Karpas-422 (cell line): Measurements from ENCODE around the gene NEFH. TPM values are rescaled to one million over a fixed set of nuclear protein-coding genes. Genes with fewer than 3 reads are reported as not detected.
"Not testable (repeated sequence)": the region's sequence is repeated elsewhere in the genome, so short reads cannot be mapped to it uniquely, and the experiment has no call there.

ENCODE experiments used
- DNase-seq: peaks from one replicate; pipeline ENCODE4 v3.0.0-alpha.2; 2015
- H2AFZ ChIP-seq: fragments of 200-600 bp; sonication (generic); 2 replicates; pipeline ENCODE4 v1.6.1; 2014; ENCODE audit warnings: antibody characterized with exemption, low read length, mixed read lengths
- H3K27ac ChIP-seq: fragments of 200-600 bp; sonication (generic); 2 replicates; pipeline ENCODE4 v1.5.1; 2014; ENCODE audit warnings: mild to moderate bottlenecking, low read length, moderate library complexity
- H3K27me3 ChIP-seq: fragments of 200-600 bp; sonication (generic); 2 replicates; pipeline ENCODE4 v1.6.1; 2014; ENCODE audit warnings: low read length, mixed read lengths
- H3K36me3 ChIP-seq: fragments of 200-600 bp; sonication (generic); 2 replicates; pipeline ENCODE4 v1.6.1; 2014; ENCODE audit warnings: low read length, mixed read lengths; ENCODE audit not compliant: insufficient read depth
- H3K4me1 ChIP-seq: fragments of 200-600 bp; sonication (generic); 2 replicates; pipeline ENCODE4 v1.6.1; 2014; ENCODE audit warnings: mild to moderate bottlenecking, low read length, mixed read lengths
- H3K4me2 ChIP-seq: fragments of 200-600 bp; sonication (generic); 2 replicates; pipeline ENCODE4 v1.6.1; 2014; ENCODE audit warnings: low read length, low read depth, mild to moderate bottlenecking; ENCODE audit not compliant: poor library complexity, severe bottlenecking
- H3K4me3 ChIP-seq: fragments of 200-600 bp; sonication (generic); 2 replicates; pipeline ENCODE4 v1.5.1; 2014; ENCODE audit warnings: mild to moderate bottlenecking, antibody characterized with exemption, low read length, mixed read lengths
- H3K79me2 ChIP-seq: fragments of 200-600 bp; sonication (generic); 2 replicates; pipeline ENCODE4 v1.6.1; 2014; ENCODE audit warnings: mild to moderate bottlenecking, low read length, mixed read lengths
- H3K9ac ChIP-seq: fragments of 200-600 bp; sonication (generic); 2 replicates; pipeline ENCODE4 v1.6.0; 2014; ENCODE audit warnings: low read length
- H3K9me2 ChIP-seq: fragments of 200-600 bp; sonication (generic), shearing (Covaris generic); replicated peaks from 2 replicates; pipeline ENCODE4 v1.6.0; 2014; ENCODE audit warnings: mild to moderate bottlenecking, low read length, moderate library complexity; ENCODE audit not compliant: insufficient read depth
- H3K9me3 ChIP-seq: fragments of 300-700, 200-600 bp; sonication (generic); 2 replicates; pipeline ENCODE4 v1.6.1; 2014; ENCODE audit warnings: low read length, mixed read lengths
- H4K20me1 ChIP-seq: fragments of 200-600 bp; sonication (generic); 2 replicates; pipeline ENCODE4 v1.6.1; 2014; ENCODE audit warnings: mild to moderate bottlenecking, antibody characterized with exemption, low read length, low read depth; ENCODE audit not compliant: insufficient read depth
- total RNA-seq: library from RNA; depleted of rRNA; stranded (reverse); fragments of >200 nt; shearing (Covaris generic); gene quantifications from 2 replicates; pipeline ENCODE4 v1.2.3, GENCODE V29; 2014; ENCODE audit warnings: low replicate concordance; rRNA removed

NEFH gene
- not detected in 2 replicates for total RNA-seq

GRCh38 chr22:29479417-29480261 lies at the start of gene NEFH:
Gene NEFH (plus strand): TSS chr22:29480218. CDS start chr22:29480263, 45 bp downstream.
- no peak within 1 kb of the TSS for H2AFZ ChIP-seq
- H3K4me1 ChIP-seq: peaks cover 25% of the 10 kb centered on the region
- no peak within 1 kb of the TSS for H3K27ac ChIP-seq
- H3K4me3 ChIP-seq: no peak within 1 kb of the TSS
- H4K20me1 ChIP-seq: peaks cover 22% of the 10 kb centered on the region; the same call in 1 of the 2 replicates
- no peak within 1 kb of the TSS for H3K9ac ChIP-seq
- H3K36me3 ChIP-seq: no peaks in the 10 kb centered on the region
- H3K9me2 ChIP-seq: no peaks in the 10 kb centered on the region
- H3K27me3 ChIP-seq: no peaks in the 10 kb centered on the region
- DNase-seq: no peak
- H3K79me2 ChIP-seq: no peaks in the 10 kb centered on the region
- no peak within 1 kb of the TSS for H3K4me2 ChIP-seq
- H3K9me3 ChIP-seq: no peaks in the 10 kb centered on the region

DNA sequence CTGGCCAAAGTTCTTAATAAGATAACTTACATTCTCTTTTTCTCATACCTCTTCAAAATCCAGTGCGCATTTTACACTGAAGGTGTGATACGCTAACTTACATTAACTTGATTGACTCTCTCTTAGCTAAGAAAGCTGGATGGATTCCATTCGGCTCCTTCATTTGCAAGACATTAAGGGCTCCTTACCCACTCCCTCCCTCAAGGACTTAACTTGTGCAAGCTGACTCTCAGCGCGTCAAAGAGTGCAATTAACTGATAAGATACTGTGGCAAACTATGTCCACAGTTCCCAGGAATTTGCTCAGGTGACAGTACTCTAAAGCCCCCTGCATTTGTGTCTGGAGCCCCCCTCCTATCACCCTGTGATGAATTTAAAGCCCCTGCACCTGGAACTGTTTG lies 48.0 kb upstream of the NEFH start:
- Histone ChIP-seq H3K79me2 (no peaks in the 10 kb centered on the region), H3K4me1 (no peaks in the 10 kb centered on the region), H4K20me1 (no peaks in the 10 kb centered on the region), H3K36me3 (no peaks in the 10 kb centered on the region), H3K9me2 (no peaks in the 10 kb centered on the region), H3K9me3 (no peaks in the 10 kb centered on the region), H3K27me3 (no peaks in the 10 kb centered on the region), H2AFZ (no peak overlapping the region), H3K9ac (no peak overlapping the region), H3K27ac (no peak overlapping the region), H3K4me2 (no peak overlapping the region), H3K4me3 (no peak overlapping the region)
- no peak for DNase-seq

DNA sequence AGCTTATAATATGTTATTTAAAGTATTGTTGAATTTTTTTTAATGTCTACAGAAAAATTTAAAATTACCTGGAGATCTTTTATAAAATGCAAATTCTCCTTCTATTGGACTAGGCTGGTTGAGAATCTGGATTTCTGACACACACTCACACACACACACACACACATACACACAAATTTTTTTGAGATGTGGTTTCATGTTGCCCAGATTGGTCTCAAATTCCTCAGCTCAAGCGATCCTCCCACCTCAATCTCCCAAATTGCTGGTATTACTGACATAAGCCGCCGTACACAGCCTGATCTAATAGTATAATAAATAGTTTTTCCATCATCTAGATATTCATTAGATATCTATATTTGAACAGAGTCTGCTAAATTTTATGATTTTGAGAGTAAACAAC lies 46.2 kb upstream of the NEFH start:
- Histone ChIP-seq H3K4me3 (no peak overlapping the region), H3K9ac (no peak overlapping the region), H3K9me2 (no peaks in the 10 kb centered on the region), H3K4me1 (no peaks in the 10 kb centered on the region), H3K9me3 (no peaks in the 10 kb centered on the region), H3K27ac (no peak overlapping the region), H3K4me2 (no peak overlapping the region), H3K36me3 (no peaks in the 10 kb centered on the region), H4K20me1 (no peaks in the 10 kb centered on the region), H3K79me2 (no peaks in the 10 kb centered on the region), H3K27me3 (no peaks in the 10 kb centered on the region), H2AFZ (no peak overlapping the region)
- DNase-seq: no peak

GRCh38 chr22:29434288-29434687 lies 45.7 kb upstream of the NEFH start:
- H3K4me3 ChIP-seq: no peak overlapping the region
- H3K9me3 ChIP-seq: no peaks in the 10 kb centered on the region
- no peaks in the 10 kb centered on the region for H3K4me1 ChIP-seq
- H3K27ac ChIP-seq: no peak overlapping the region
- no peaks in the 10 kb centered on the region for H3K79me2 ChIP-seq
- H2AFZ ChIP-seq: no peak overlapping the region
- H3K9me2 ChIP-seq: no peaks in the 10 kb centered on the region
- H3K27me3 ChIP-seq: no peaks in the 10 kb centered on the region
- no peaks in the 10 kb centered on the region for H4K20me1 ChIP-seq
- no peak for DNase-seq
- no peak overlapping the region for H3K9ac ChIP-seq
- no peak overlapping the region for H3K4me2 ChIP-seq
- no peaks in the 10 kb centered on the region for H3K36me3 ChIP-seq

GRCh38 chr22:29435236-29436136 lies 44.5 kb upstream of the NEFH start:
- Histone ChIP-seq H2AFZ (no peak overlapping the region), H3K9me3 (no peaks in the 10 kb centered on the region), H3K27ac (no peak overlapping the region), H3K4me3 (no peak overlapping the region), H3K79me2 (no peaks in the 10 kb centered on the region), H3K36me3 (no peaks in the 10 kb centered on the region), H3K27me3 (no peaks in the 10 kb centered on the region), H4K20me1 (no peaks in the 10 kb centered on the region), H3K4me1 (no peaks in the 10 kb centered on the region), H3K4me2 (no peak overlapping the region), H3K9me2 (no peaks in the 10 kb centered on the region), H3K9ac (no peak overlapping the region)
- DNase-seq: no peak

DNA sequence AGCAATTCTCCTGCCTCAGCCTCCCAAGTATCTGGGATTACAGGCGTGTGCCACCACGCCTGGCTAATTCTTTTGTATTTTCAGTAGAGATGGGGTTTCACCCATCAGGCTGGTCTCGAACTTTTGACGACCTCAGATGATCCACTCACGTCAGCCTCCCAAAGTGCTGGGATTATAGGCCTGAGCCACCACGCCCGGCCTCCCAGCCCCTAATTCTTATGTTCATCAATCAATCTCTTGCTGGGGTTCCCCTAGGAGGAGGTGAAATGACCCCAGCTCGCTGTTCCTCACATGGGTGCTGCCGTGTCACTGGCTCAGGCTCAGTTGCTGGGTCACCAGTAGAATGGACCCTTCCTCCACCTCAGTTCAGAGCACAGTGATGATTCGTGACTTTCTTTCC lies 41.7 kb upstream of the NEFH start, which contains the start of gene RFPL1:
RFPL1 (plus strand) TSS at position 301 of the 400 bp plus-strand sequence.
- H3K27me3 ChIP-seq, H3K4me2 ChIP-seq, H3K4me1 ChIP-seq, H3K9me2 ChIP-seq, H3K36me3 ChIP-seq, H2AFZ ChIP-seq, H3K4me3 ChIP-seq, DNase-seq, H3K9ac ChIP-seq, H3K27ac ChIP-seq, H3K79me2 ChIP-seq, H4K20me1 ChIP-seq, H3K9me3 ChIP-seq: not testable (repeated sequence)

DNA sequence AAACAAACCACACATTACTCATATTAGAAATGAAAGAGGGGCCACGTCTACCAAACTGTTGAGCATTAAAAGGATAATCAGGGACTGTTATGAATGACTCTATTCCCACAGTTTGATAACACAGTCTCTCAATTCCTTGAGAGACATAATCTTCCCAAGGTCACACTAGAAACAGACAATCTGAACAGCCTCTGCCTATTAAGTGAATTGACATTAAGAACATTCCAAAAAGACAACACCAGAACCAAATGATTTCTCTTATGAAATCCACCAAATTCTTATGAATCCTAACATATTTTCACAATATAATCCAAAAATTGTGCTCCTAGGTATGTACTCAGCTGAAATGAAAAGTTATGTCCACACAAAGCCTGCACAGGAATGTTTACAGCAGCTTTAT lies 37.0 kb upstream of the NEFH start:
- Histone ChIP-seq H3K9me2 (no peaks in the 10 kb centered on the region), H3K79me2 (no peaks in the 10 kb centered on the region), H3K9me3 (no peaks in the 10 kb centered on the region), H3K27me3 (no peaks in the 10 kb centered on the region), H3K36me3 (no peaks in the 10 kb centered on the region), H2AFZ (no peak overlapping the region), H3K27ac (no peak overlapping the region), H3K4me3 (no peak overlapping the region), H4K20me1 (no peaks in the 10 kb centered on the region), H3K4me2 (no peak overlapping the region), H3K9ac (no peak overlapping the region), H3K4me1 (no peaks in the 10 kb centered on the region)
- no peak for DNase-seq

DNA sequence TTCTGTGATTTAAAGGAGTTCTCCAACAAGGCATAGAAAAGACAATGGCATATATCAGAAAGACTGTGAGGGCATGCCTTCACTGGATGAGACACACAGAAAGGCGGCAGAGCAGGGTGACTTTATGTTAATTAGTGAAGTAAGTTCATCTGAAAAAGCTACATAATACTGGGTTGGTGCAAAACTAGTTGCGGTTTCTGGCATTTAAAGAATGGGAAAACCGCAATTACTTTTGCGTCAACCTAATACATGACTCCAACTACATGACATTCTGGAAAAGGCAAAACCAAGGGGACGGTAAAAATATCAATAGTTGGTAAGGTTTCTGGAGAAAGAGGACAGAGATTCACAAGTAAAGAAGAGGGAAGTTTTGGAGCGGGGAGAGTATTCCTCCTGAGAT lies 36.6 kb upstream of the NEFH start:
- Histone ChIP-seq H2AFZ (no peak overlapping the region), H3K27ac (no peak overlapping the region), H3K4me1 (no peaks in the 10 kb centered on the region), H3K9ac (no peak overlapping the region), H3K36me3 (no peaks in the 10 kb centered on the region), H3K4me2 (no peak overlapping the region), H3K4me3 (no peak overlapping the region), H3K9me3 (no peaks in the 10 kb centered on the region), H3K27me3 (no peaks in the 10 kb centered on the region), H3K79me2 (no peaks in the 10 kb centered on the region), H3K9me2 (no peaks in the 10 kb centered on the region), H4K20me1 (no peaks in the 10 kb centered on the region)
- DNase-seq: no peak
